ENCODE measurements around the gene KCTD13.
"Not testable (repeated sequence)": the region's sequence is repeated elsewhere in the genome, so short reads cannot be mapped to it uniquely, and the experiment has no call there.

KCTD13 gene, protein sequence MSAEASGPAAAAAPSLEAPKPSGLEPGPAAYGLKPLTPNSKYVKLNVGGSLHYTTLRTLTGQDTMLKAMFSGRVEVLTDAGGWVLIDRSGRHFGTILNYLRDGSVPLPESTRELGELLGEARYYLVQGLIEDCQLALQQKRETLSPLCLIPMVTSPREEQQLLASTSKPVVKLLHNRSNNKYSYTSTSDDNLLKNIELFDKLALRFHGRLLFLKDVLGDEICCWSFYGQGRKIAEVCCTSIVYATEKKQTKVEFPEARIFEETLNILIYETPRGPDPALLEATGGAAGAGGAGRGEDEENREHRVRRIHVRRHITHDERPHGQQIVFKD

DNA sequence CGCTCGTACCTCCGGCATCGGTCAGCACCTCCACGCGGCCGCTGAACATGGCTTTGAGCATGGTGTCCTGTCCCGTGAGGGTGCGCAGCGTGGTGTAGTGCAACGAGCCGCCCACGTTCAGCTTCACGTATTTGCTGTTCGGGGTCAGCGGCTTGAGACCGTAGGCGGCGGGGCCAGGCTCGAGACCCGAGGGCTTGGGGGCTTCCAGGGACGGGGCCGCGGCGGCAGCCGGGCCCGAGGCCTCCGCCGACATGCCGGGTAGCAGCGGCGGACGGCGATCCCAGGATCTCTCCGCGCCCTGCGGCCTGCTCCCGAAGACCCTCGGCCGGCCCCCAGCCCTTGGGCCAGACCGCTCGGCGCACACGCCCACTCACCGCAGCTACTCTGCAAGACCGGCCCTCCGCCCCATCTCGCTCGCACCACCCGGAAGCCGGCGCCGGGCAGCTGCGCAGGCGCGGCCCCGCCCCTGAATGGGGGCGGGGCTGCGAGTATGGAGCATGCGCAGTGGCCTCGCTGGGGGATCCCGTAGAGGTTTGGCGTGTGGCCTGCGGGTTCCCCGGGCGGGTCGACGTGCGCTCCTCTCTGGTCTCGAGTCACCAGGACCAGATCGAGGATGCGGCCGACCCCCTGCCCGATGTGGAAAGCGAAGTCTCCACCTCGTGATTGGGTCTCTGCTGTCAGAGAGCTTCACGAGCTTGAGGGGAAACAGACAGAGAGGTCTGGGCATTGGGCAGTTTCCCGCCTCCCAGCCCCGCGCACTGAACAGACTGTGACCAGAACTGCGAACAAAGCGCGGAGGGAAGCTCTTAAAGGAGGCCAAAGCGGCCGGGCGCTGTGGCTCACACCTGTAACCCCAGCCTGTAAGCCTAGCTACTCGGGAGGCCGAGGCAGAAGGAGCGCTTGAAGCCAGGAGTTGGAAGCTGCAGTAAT, at the start of gene KCTD13:
Gene KCTD13 (minus strand): TSS at position 446 of the 930 bp plus-strand sequence. CDS start 193 bp downstream, at position 253.
- DNase-seq = peak; percentile 88

DNA sequence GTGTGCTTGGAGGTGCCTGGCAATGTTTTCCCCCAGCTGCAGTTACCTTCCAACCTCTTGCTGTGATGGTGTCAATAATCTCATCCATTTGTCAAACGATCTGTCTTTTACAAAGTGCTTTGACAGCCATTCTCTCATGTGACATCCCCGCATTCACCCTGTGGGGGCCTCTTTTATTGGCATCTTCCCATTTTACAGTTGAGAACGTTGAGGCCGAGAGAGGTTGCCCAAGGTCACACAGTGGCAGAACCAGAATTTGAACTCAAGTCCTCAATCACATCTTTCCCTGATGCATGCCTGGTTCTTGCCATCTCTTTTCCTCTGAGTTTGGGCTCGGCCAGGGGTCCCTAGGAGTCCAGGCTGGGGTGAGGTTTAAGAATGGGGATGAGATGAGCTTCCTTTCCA, 49.1 kb upstream of the KCTD13 start:
- no peak for DNase-seq

DNA sequence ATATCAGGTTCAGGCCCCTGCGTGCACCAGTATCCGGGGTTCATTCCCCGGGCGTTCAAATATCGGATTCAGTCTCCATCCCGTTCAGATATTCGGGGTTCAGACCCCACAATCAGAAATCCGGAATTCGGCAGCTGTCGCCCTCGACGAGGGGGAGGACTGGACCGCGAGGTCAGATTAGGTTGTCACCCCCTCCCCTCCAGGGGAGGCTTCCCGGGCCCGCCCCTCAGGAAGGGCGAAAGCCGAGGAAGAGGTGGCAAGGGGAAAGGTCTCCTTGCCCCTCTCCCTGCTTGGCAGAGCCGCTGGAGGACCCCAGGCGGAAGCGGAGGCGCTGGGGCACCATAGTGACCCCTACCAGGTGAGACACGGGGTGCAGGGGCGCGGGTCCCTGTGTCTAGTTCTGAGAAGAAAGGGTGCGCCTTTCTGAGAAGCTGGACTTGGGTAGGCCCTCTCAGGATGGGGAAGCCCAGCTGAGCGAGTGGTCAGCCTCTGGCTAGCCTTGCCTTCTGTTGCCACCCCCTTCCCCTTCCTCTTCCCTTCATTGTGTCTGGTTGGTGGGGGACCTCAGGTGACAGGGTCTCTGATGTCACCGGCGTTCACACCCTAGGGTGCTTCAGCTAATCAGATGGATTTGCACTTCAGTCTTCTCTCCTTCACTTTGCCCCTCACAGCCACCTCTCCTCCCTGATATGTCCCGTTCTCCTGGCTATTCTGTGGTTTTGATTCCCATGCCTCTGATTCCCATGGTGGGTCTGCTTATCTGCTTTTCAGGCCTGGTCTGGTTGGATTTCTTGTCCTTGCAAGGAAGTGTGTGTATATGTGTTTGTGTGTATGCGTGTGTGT, 48.5 kb upstream of the KCTD13 start:
- peak; percentile 27 for DNase-seq

DNA sequence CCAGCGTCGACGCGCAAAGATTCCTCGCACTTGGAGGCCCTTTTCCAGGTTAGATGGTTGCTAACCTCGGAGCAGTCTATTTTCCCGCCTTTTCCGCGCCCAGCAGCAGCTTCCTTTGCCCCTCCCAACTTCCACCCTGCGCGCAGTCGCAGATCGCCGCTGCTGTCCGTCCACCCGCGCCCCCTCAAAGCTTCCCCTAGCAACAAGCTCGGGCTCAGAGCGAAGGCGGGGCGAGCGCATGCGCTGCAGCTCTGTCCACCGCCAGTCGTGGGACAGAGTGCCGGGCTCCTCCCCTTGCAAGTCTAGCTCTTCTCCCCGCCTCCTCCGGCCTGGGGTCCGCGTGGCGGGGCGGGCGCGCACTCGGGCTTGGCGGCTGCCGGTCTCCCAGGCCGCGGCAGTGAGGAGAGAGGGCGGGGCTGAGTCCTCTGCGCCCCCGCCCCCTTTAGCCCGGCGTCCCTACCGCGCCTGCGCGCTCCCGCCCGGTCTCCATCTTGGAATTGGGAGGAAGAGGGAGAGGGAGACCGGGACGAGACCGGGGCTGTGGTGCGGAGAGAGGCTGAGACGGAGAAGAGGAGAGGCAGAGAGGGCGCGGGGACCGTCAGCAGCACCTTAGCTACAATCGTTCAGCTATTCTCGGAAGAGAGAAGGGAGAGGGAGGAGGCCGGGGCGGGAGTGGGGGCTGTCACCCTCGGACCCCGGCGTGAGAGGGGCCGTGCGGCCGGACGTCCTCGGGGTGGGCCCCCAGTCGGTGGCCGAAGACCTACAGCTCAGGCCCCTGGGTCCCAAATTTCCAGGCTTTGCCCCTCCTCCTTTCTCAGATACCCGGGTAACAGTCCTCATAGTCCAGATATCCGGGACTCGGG, 47.6 kb upstream of the KCTD13 start, which contains the start of gene TAOK2:
Gene TAOK2 (plus strand): TSS at position 485 of the 863 bp plus-strand sequence. CDS start 3,905 bp downstream, outside the sequence.
- peak; percentile 98 for DNase-seq

DNA sequence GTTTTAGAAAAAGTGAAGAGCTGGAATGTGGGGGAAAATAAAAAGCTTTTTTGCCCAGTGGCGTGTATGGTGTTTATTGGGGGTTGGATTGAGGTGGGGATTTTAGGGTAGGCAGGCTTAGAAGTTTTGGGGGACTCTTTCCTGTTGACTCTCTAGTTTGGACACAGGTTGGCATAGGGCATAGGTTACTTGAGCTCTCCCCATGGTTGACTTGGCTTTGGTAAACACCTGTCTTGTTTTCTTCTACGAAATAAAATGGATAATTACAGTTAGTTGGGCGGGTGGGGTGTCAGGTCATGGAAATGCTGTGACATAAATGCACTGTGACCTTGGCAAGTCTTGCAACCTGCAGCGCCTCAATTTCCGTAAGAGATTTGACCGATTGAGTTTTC, 47.0 kb upstream of the KCTD13 start:
- no peak for DNase-seq

DNA sequence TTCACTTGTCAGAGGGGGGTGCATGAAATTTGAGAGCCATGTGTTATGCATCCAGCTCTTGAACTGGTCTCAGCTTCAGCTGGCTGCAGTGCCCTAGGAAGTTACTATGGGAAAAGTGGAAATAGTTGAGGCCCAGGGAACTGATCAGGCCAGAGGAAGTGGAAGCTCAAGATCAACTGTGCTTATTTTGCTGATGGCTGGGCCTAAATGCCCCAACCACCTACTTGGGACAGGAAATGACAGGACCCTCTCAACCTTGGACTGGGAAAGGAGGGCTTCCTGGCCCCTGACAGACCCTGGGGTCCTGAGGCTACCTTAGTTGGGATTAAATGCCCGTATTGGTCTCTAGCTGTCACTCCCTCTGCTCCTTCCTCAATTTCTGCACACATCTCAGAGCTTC, 46.5 kb upstream of the KCTD13 start:
- DNase-seq = no peak

DNA sequence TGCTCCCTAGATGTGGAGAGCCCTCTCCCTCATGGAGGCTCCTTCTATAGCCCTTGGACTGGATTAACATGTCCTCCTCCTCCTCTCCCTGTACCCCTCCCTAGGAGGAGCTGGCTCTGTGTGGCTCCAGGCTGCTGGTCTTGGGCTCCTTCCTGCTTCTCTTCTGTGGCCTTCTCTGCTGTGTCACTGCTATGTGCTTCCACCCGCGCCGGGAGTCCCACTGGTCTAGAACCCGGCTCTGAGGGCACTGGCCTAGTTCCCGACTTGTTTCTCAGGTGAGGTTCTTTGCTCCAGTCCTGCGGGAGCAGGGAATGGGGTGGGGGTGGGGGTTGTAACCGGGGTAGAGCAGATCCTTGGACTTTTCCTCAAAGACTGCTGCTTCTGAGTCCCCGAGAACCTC, 45.3 kb upstream of the KCTD13 start:
- DNase-seq = no peak

- no peak for DNase-seq
Observed at GRCh38 chr16:29968205-29968604, 42.2 kb upstream of the KCTD13 start.

DNA sequence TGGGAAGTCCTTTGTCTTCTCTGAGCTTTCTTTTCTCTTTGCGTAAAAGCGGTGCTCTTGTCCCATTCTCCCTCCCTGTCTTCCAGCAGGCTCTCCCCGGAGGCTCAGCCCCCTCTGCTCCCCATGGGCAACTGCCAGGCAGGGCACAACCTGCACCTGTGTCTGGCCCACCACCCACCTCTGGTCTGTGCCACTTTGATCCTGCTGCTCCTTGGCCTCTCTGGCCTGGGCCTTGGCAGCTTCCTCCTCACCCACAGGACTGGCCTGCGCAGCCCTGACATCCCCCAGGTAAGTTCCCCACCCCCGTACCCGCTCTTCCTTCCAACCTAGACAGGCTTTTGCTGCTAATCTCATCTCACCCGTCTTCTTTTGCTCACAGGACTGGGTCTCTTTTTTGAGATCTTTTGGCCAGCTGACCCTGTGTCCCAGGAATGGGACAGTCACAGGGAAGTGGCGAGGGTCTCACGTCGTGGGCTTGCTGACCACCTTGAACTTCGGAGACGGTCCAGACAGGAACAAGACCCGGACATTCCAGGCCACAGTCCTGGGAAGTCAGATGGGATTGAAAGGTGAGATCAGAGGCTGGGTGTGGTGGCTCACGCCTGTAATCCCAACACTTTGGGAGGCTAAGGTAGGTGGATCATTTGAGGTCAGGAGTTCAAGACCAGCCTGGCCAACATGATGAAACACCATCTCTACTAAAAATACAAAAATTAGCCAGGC, 37.2 kb upstream of the KCTD13 start:
- DNase-seq = no peak

GRCh38 chr16:29962344-29962994, 36.4 kb upstream of the KCTD13 start:
- DNase-seq = no peak

DNA sequence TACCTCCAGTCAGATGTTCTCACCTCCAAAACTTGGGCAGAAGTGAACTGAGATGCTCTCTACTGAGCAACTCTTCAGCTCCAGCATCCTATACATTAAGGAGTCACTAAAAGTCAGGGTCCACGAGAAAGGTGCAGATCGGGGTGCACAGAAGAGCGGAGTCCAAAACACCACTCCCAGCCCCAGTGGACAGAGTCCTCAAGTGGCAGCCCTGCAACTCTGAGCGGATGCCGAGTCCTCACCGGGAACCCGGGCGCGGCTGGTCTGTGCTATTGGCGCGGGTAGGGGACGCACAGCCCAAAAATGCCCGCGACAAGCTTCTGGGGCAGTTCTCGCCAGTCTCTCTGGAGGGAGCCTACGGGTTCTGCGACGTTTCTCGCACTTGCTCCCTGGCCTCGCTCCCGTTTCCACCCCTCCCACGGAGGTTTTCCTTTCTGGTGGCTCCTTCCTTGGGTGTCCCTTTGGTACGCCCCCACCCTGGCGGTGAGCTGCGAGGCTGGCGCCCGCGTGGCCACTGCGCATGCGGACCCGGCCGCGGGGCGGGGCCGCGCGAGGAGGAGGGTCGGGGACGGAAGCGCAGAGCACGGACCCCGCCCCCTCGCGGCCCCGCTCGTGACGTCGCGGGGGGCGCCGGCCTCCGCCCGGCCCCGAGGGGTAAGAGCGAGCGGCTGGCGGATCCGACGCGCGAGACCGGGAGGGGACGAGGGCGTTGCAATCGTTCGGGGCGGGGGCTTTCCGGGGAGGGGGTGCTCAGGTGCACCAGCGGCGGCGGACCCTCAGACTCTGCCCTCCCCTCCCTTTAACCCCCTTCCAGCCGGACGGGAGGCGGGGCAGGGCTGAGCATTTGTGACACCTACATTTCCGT, 35.7 kb upstream of the KCTD13 start, which contains the start of gene TMEM219:
Gene TMEM219 (plus strand): TSS at position 601 of the 865 bp plus-strand sequence. CDS start 1,065 bp downstream, outside the sequence.
- peak; percentile 94 for DNase-seq

DNA sequence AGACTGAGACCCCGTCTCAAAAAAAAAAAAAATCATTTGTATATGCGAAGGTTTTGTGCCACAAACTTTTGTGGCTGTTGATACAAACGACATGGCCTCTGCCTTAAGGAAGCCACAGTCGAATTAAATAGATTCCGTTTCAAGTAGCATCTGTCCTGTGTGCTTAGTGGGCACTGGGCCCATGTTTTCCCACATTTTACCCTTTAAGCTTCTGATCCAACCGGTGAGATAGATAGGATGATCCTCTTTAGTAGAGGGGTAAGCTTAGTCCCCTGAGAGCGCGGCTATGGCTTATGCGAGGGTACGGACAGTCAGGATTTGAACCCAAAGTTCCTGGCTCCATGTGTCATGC, 35.1 kb upstream of the KCTD13 start:
- no peak for DNase-seq

DNA sequence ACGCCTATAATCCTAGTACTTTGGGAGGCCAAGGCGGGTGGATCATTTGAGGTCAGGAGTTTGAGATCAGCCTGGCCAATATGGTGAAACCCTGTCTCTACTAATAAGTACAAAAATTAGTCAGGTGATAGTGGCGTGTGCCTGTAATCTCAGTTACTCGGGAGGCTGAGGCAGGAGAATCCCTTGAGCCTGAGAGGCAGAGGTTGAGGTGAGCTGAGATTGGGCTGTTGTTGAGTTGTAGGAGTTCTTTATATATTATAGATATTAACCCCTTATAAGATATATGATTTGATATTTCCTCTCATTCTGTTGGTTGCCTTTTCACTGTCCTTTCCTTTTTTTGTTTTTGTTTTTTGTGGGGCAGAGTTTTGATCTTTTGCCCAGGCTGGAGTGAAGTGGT, 33.8 kb upstream of the KCTD13 start:
- not testable (repeated sequence) for DNase-seq

GRCh38 chr16:29959293-29959692, 33.3 kb upstream of the KCTD13 start:
- no peak for DNase-seq

DNA sequence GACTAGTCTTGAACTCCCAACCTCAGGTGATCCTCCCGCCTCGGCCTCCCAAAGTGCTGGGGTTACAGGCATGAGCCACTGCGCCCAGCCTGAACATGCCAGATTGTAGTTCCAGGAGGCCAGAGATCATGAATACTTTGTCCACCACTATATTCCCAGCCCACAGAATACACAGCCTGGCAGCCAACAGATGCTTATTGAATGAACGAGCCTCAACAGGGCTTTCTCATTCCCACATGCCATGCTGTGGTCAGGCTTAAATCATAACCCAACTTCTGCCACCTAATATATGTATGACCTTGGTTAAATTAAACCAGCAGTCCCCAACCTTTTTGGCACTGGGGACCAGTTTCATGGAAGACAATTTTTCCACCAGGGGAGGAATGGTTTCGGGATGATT, 32.7 kb upstream of the KCTD13 start:
- DNase-seq = no peak

GRCh38 chr16:29951625-29952365, 25.8 kb upstream of the KCTD13 start:
- DNase-seq = no peak

- DNase-seq = no peak
Observed at GRCh38 chr16:29950806-29951461, 24.9 kb upstream of the KCTD13 start.

GRCh38 chr16:29947897-29948296, 21.9 kb upstream of the KCTD13 start:
- no peak for DNase-seq

Measured in stimulated activated CD4-positive, alpha-beta T cell treated with anti-CD3 and anti-CD28 coated beads, Interleukin-15, amount 100 ng/mL, for 24 hours (primary cell).